Measurements from ENCODE around the gene LDB2. TPM values are rescaled to one million over a fixed set of nuclear protein-coding genes. Genes with fewer than 3 reads are reported as not detected.

The LDB2 gene
- total RNA-seq, 1 donor, result 85.9 TPM

GRCh38 chr4:16812041-16812440 is 86.4 kb downstream of the LDB2 start:
- no peak overlapping the region for H3K4me3 ChIP-seq (ENCODE audit: low read depth, low read length)
- no peak for DNase-seq (ENCODE audit: low read depth)
- TF ChIP-seq CTCF (IDR thresholded peaks at IDR 0.05; ENCODE audit: insufficient read depth, low read length), result no peak

DNA sequence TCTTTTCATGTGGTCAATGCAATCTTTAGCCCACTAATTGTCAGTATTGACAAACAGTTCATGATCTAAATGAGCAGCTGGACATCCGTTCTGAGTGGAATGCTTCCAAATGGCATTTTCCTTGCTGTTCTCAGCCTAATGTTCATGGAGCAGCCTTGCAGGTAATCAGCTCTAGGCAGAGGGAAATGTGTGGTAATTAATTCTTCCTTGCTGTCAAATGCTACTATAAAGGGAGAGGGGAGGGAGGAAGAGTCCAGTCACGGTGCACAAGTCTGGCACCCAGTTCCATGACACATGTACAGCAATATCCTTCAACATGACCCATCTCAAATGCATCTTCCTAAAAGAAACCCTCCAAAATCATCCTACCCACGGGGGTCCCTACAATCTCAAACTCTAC is 88.5 kb downstream of the LDB2 start:
- no peak for DNase-seq (ENCODE audit: low read depth)
- no peak overlapping the region for H3K4me3 ChIP-seq (ENCODE audit: low read depth, low read length)
- no peak for TF ChIP-seq CTCF (IDR thresholded peaks at IDR 0.05; ENCODE audit: insufficient read depth, low read length)

DNA sequence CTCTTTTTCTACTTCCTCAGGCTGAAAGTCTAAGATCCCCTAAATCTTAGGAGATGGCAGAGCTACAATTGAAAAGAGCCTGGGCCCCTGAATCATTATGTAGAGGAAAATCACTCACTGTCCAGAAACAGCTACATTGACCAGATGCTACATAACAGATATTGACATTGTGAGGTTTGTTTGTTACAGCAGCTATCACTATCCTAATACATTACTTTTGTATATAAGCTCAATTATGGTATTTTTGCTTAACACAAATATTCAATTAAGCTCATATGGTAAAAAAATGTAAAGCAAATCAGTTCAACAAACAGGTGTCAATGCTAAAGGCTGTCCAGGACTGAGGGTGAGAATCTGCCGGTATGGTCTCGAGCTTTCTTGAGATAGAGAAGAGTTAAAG is 89.4 kb downstream of the LDB2 start:
- TF ChIP-seq CTCF (IDR thresholded peaks at IDR 0.05; ENCODE audit: insufficient read depth, low read length), result no peak
- no peak for DNase-seq (ENCODE audit: low read depth)
- no peak overlapping the region for H3K4me3 ChIP-seq (ENCODE audit: low read depth, low read length)

DNA sequence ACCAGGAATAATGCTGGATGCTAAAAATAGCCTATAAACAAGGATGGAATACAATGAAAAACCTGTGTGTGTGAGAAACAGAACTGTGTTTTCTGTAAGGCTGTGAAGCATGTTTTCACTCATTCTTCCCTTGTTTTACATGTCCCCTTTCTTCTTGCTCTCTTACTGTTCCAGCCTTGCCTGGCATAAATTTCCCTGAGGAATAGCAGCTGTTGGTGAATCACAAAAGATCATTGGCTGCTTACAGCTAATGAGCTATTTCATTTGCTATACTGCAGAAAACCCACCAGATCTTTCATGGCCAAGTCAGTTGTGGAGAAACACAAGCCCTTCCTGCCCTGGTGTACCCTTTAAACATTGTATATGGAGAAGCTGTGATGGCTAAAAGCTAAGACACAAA is 91.1 kb downstream of the LDB2 start:
- H3K4me3 ChIP-seq (ENCODE audit: low read depth, low read length), result no peak overlapping the region
- TF ChIP-seq CTCF (IDR thresholded peaks at IDR 0.05; ENCODE audit: insufficient read depth, low read length), result no peak
- no peak for DNase-seq (ENCODE audit: low read depth)

GRCh38 chr4:16804581-16804980 is 93.9 kb downstream of the LDB2 start:
- no peak for DNase-seq (ENCODE audit: low read depth)
- TF ChIP-seq CTCF (IDR thresholded peaks at IDR 0.05; ENCODE audit: insufficient read depth, low read length), result no peak
- H3K4me3 ChIP-seq (ENCODE audit: low read depth, low read length), result no peak overlapping the region

- TF ChIP-seq CTCF (IDR thresholded peaks at IDR 0.05; ENCODE audit: insufficient read depth, low read length), result no peak
- H3K4me3 ChIP-seq (ENCODE audit: low read depth, low read length), result no peak overlapping the region
- no peak for DNase-seq (ENCODE audit: low read depth)
Measured at GRCh38 chr4:16802044-16802443, 96.4 kb downstream of the LDB2 start.

DNA sequence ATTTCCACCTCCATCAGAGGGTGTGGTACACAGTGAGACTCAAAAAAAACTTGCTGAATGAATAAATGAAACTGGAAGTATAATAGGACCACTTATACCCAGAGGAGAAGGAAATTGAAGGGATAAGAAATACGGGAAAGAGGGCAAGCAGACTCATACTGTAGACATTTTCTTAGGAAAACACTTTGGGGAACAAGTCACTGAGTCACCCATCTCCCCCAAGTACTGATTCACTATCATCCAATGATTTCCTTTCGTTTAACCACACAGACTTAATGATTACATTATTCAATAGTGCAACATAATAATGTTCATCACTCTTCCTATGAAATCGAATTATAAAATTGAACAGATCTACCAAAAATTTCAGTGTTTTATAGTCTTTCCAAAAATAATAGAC is 97.1 kb downstream of the LDB2 start:
- DNase-seq (ENCODE audit: low read depth), result no peak
- TF ChIP-seq CTCF (IDR thresholded peaks at IDR 0.05; ENCODE audit: insufficient read depth, low read length), result no peak
- H3K4me3 ChIP-seq (ENCODE audit: low read depth, low read length), result no peak overlapping the region
